HG03103 (cell line): ENCODE data around the gene ITGB5.

Source experiments
- ATAC-seq: cut with Tn5 transposase; IDR thresholded peaks from one replicate; pipeline ENCODE4 v1.9.1; 2021; ENCODE audit warnings: low read depth; ENCODE audit not compliant: unreplicated experiment

Gene ITGB5

GRCh38 chr3:124887177-124887931 lies at the start of gene ITGB5:
Gene ITGB5, minus strand, starts transcription at chr3:124887365. Its CDS starts 365 bp downstream, at chr3:124887000.
- peak; percentile 54 for ATAC-seq

- ATAC-seq, result no peak
Measured at GRCh38 chr3:124935794-124936542, 48.8 kb upstream of the ITGB5 start.

GRCh38 chr3:124935264-124935663 lies 48.1 kb upstream of the ITGB5 start:
- no peak for ATAC-seq

GRCh38 chr3:124934577-124934976 lies 47.4 kb upstream of the ITGB5 start, which contains the start of gene MUC13:
Gene MUC13, minus strand, starts transcription at chr3:124934751. Its CDS starts 39 bp downstream, at chr3:124934712.
- ATAC-seq, result no peak

- ATAC-seq, result no peak
Measured at GRCh38 chr3:124928333-124929202, 41.4 kb upstream of the ITGB5 start.

GRCh38 chr3:124927574-124928045 lies 40.4 kb upstream of the ITGB5 start:
- no peak for ATAC-seq

GRCh38 chr3:124926426-124927101 lies 39.4 kb upstream of the ITGB5 start:
- no peak for ATAC-seq

GRCh38 chr3:124924741-124925140 lies 37.6 kb upstream of the ITGB5 start:
- ATAC-seq, result no peak

GRCh38 chr3:124923833-124924232 lies 36.7 kb upstream of the ITGB5 start:
- no peak for ATAC-seq

GRCh38 chr3:124920718-124921117 lies 33.6 kb upstream of the ITGB5 start:
- ATAC-seq, result no peak

- ATAC-seq, result no peak
Measured at GRCh38 chr3:124919756-124920155, 32.6 kb upstream of the ITGB5 start.

- no peak for ATAC-seq
Measured at GRCh38 chr3:124918524-124918923, 31.4 kb upstream of the ITGB5 start.

- ATAC-seq, result no peak
Measured at GRCh38 chr3:124916837-124917409, 29.8 kb upstream of the ITGB5 start.

GRCh38 chr3:124915254-124915653 lies 28.1 kb upstream of the ITGB5 start:
- no peak for ATAC-seq

GRCh38 chr3:124907957-124908356 lies 20.8 kb upstream of the ITGB5 start:
- no peak for ATAC-seq

GRCh38 chr3:124904835-124905492 lies 17.8 kb upstream of the ITGB5 start:
- ATAC-seq, result no peak

- ATAC-seq, result no peak
Measured at GRCh38 chr3:124903896-124904834, 17.0 kb upstream of the ITGB5 start.

- ATAC-seq, result no peak
Measured at GRCh38 chr3:124896824-124897526, 9.8 kb upstream of the ITGB5 start.
